Vagina (tissue), 2 donors: Measurements from ENCODE around the gene RFPL2.

Experiments
- CTCF ChIP-seq, 3 experiments: fragments of 450-650 bp in 2 of 3; fragments of 200-600 bp in 1 of 3; sonication (generic) in 1 of 3; IDR thresholded peaks; one replicate each; pipeline ENCODE4 v1.5.1; 2017 to 2019; ENCODE audit warnings: antibody characterized with exemption in 3 of 3, mild to moderate bottlenecking in 2 of 3, moderate library complexity in 2 of 3
- POLR2AphosphoS5 ChIP-seq, 2 donors: sonication (generic); formaldehyde crosslinking; IDR thresholded peaks; one replicate each; pipeline ENCODE4 v1.9.0; 2017; ENCODE audit warnings: antibody characterized with exemption in 2 of 2, mild to moderate bottlenecking in 2 of 2, low read depth in 1 of 2; ENCODE audit not compliant: insufficient read depth in 1 of 2

- TF ChIP-seq POLR2AphosphoS5 (IDR thresholded peaks at IDR 0.05; ENCODE audit: insufficient read depth in 1 of 2, low read depth in 1 of 2) (no peak), CTCF (IDR thresholded peaks at IDR 0.05) (no peak)
These were observed 6.1 kb upstream of the RFPL2 start for GRCh38 chr22:32211011-32211410.
